Renal pelvis (tissue), 4 donors: Measurements from ENCODE around the gene RAI14. TPM values are rescaled to one million over a fixed set of nuclear protein-coding genes. Genes with fewer than 3 reads are reported as not detected.

Experiments used
- DNase-seq: peaks from one replicate; pipeline ENCODE4 v3.0.0-alpha.2; 2013
- polyA plus RNA-seq, 3 donors: library from polyadenylated mRNA; unstranded; fragments of 120-200 nt; gene quantifications; one replicate each; pipeline ENCODE4 v1.2.1, GENCODE V29; 2013; ENCODE audit not compliant: insufficient read length in 3 of 3

Gene RAI14
- polyA plus RNA-seq, 3 donors, result 87.9 to 88.9 (median 87.9) TPM

DNA sequence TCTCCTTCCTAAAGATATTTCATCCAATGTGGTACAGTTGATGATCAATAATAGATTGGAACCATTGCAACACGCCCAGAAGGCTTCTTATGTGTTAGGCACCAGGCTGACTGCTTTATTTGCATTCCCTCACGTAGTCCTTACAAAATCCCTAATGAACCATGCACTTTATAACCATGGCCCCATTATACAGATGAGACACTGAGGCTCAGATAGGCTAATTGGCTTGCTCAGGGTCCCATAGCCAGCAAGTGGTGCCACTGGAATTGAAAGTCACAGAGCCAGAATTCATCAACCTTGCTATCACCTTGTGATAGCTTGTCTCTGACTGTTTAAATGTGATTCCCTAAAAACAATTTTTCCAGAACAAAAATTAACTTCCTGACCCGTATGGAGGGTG, 27.8 kb upstream of the RAI14 start:
- DNase-seq, result no peak

DNA sequence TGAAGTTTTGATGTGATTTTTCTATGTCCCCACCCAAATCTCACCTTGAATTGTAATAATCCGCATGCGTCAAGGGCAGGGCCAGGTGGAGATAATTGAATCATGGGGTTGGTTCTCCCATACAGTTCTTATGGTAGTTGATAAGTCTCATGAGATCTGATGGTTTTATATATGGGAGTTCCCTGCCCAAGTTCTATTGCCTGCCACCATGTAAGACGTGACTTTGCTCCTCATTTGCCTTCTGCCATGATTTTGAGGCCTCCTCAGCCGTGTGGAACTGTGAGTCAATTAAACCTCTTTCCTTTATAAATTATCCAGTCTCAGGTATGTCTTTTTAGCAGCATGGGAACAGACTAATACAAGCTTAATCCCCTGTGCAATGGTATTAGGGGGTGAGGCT, 25.5 kb upstream of the RAI14 start:
- no peak for DNase-seq

DNA sequence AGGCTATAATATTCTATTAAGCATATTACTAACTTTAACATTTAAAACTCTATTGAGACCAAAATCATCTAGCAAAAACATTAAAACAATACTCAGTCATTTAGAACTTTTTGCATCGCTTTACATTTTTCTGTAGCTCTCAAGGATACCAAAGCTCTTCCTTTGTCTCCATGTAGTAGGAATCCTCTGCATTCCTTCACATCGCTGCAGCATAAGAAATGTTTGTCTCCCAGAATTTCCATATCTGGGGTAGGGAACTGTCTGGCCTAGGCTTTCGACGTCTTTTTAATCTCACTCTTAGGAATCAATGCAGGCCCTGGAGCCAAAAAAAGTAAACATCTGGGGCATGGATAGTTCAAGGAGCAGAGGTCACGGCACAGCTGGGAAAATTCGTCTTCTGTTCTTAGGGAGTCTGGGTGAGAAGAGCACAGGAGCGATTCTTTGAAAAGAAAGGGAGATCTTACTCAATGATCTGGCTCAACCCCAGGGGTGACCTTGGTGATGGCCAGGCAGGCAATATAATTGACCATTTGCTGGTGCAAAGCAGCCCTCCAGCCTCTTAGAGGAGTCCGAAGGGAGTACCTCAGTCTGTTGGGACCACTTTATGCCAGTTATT, 23.2 kb upstream of the RAI14 start:
- no peak for DNase-seq

DNA sequence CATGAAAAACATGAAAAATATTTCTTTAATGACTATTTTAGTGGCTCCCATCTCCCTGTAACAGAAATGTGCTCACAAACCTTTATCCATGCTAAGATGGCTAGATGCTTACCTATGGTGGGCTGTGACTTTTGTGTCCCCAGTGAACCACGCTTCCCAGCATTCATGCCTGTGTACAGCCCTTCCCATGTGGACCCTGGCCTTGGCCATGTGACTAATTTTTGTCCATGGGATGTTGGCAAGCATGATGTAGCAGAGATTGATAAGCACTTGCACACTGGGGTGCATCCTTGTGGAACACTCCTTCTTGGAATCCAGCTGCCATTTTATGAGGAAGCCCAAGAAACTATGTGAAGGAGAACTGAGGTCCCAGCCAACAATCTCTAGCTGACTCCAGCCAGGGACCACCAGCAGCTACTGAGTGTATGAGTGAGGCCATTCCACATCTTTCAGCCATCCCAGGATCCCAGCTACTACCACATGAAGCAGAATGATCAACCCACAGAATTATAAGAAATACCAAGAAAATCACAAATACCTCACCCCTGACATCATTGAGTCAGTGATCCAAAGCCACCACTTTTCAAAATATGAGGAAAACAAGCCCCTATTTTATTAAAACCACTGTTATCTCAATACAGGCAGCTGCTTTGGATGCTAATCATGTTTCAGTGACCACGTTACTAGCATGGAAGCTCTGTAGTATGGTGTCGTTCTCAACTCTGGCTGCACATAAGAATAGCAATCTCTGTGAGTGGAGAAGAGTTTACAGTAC, 16.1 kb upstream of the RAI14 start:
- DNase-seq, result no peak

DNA sequence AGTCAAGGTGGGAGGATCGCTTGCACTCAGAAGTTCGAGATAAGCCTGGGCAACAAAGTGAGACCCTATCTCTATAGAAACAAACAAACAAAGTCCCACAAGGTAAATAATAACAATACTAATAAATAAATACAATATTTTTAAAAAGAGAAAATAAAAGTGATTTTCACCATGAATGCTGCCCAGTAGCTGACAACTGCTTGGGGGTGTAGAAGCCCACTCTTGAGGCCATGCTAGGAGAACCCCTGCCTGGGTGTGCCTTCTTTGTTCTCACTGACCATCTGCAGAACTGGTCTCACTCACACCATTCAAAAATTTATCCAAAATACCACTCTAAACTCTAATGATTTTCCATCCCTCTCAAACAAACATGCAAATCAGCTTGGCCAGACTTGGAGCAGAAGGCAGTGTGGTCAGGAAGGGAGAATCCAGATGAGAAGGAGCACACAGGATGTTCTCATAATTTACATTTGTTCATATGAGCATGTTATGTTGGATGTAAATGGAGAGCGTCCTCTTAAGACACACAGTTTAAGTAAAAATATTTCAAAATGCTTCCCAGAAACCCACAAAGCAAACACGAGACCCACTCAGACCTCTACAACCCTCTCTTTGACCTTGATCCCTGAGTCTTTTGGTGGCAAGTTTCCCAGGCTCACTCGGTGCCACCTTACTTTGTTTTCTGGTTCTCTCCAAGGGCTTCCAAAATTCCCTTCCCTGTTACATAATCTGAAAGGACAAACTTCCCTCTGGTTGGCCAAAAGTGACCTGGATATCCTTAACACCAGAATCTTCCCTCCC, 7.9 kb upstream of the RAI14 start:
- DNase-seq, result no peak

DNA sequence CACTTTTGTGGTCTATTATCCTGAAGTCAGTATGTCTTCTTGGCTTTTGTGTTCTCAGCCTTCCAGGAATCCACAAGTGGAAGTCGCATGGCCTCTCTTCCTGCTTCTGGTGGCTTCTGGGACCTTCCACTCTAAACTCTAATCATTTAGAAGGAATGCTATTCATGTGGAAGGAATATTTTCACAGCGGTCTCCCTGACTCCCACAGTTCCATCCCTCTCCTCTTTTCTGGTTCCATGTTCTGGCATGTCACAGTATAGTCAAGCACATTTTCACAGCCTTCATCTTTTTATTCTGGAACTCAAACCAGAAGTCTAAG, 7.3 kb upstream of the RAI14 start:
- no peak for DNase-seq

DNA sequence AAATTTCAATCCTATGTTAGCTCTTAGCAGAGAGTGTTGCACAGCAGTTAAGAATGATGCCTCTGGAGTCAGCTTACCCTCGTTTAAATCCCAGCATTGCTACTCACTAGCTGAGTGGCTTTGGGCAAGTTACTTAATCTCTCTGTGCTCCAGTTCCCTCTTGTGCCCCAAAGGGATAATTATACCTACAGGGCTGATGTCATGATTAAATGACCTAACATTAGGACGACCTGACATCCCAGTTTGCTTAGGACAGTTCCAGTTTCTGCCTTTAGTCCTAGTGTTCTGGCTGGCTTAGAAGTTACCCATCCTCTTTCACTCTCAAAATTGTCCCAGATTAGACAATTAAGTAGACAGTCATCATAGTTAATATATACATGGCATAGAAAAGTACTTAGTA, 4.3 kb upstream of the RAI14 start:
- DNase-seq, result no peak

DNA sequence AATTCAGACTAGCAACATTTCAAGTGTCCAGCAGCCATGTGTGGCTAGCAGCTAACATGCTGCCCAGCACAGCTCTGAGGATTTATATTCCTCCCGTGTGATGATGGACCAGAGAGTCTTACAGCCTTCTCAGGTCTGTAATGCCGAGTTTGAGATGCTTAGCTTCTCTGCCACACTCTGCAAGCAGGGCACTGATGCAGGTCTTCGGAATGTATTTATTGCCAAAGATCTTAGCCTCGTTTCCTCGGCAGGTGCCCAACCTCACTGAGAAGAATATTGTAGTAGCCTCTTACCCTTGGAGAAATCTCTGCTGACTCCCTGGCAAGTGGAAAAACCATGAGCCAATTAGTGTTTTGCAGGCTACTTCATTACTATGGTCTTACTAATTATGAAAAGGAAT, 3.7 kb upstream of the RAI14 start:
- DNase-seq, result no peak

DNA sequence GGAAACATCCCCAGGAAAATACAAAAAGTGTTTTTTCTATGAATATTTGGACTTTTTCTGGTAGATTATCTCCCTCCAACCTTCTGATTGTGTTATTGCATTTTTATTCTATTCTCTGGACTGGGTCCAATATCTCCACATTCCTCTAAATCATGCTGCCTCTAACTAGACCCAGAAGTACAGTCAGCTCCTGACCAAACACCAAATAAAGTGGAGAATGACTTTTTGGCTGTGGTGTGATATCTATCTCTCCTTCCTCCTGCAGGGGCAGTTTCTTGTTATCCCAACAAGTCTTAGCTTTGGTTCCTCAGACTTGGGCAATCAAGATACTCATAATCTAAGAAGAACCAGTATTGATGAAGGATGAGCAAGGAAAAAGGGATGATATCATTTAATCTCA, 3.2 kb upstream of the RAI14 start:
- DNase-seq, result no peak

DNA sequence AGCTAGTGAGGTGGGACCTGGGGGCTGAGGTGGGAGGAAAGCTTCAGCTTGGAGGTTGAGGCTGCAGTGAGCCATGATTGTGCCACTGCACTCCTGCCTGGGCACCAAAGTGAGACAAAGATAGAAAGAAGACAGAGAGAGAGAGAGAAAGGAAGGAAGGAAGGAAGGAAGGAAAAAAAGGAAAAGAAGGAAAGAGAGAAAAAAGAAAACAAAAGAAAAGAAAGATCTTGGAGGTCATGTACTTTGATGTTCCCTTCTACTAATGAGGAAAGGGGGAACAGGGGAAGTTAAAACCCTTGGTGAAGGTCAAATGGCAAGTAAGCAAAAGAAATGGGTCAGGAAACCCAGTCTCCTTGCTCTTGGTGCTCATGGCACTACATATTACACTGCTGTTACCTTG, 2.4 kb upstream of the RAI14 start:
- DNase-seq, result no peak

DNA sequence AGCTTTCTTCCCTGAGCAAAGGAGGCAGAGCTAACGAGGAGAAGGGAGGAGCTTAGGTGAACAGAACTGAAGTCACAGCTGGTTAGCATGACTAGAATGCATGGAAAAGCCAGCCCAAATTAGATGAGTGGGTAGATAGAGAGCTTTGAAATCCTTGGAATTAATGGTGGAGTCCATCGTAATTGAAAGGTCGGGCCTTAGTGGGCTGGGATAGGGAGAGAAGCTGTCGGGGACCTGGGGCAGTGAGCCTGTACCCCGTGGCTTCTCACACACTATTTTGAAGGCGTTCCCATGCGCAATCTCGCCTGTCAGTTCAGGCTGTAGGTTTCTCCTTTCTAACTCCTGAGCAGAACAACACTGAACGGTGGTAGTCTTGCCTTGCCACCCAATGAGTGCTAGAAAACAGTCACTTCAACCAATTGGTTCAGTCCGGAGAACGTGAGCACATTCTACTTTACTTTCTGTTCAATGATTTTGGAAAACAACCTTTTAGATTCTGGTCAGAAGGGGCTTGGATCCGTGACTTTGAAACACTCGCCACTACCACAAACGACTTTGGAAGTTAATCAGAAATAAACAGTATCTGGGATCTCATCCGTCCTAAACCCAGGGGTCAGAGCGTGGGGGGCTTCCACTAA, 655 bp upstream of the RAI14 start:
- DNase-seq, result peak; percentile 86

DNA sequence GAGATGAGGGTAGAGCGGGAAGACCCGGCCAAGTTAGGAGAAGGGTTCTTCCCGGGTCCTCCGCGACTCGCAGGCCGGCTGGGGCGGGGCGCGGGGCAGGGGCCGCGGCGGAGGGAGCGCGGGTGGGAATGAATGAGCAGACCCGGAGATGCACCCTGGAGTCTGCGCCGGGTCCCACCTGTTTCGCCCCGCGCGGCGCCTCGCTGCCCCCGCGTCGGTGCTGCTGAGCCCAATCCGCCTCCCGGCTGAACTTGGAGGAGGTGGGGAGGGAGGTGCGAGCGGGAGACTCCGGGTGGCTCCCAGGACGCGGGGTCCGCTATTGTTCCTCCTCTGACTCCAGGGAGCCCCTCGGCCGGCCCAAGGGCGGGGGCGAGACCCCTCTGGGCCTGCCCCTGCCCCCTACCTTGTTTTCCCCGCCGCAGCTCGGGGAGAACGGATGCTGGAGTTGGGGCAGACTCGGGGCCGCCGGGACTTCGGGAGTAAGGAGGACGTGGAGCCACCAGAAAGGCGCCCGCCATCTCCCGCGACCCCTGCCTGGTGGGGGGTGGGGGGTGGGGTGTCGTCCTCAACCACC, 659 bp downstream of the RAI14 start:
- DNase-seq, result peak; percentile 22

DNA sequence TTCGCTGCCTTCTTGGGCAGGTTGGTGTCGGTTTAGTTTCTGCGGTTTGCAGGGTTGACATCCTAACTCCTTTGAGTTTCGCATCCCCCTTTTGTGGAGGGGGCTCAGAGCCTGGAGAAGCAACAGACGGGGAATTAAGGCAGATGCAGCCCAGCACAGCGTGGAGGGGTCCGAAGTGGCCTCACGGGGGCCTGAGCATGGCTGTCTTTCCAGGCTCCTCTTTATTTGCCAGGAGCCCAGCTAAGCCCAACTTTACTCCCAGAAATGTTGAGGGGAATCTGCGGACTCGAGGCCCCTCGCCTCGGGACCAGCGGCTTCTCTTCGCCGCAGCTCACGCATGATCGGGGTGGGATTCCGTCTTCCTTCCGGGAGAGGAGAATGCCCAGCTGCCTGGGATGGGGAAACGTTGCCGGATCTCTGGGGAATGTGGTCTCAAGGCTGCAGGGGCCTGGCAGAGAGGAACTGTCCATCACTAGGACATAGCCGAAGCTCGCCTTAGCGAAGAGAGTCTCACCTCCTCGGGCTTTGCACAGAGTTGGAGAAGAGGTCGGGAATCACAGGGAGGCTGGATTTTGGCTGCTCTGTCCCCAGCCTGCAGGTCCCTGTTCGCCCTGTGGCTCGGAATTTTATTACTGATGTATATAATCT, 1.3 kb downstream of the RAI14 start:
- DNase-seq, result peak; percentile 30

DNA sequence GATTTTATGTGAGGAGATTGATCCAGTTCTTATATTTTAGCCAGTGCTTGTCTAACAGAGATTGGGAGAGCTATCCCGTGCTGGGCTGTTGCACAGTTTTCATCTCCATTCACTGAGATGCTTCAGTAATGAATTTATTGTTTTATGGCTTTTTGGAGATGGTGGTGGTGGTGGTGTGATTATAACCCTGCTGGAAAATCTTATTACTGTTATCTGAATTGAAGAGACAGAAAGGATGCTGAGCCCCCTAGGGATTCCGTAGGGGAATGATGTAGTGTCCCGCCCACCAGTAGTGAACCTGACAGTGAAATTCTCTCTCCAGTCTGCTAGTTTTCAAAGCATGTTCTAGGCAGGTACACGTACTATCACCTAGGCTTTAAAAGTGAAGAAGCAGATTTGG, 1.9 kb downstream of the RAI14 start:
- DNase-seq, result peak; percentile 19

DNA sequence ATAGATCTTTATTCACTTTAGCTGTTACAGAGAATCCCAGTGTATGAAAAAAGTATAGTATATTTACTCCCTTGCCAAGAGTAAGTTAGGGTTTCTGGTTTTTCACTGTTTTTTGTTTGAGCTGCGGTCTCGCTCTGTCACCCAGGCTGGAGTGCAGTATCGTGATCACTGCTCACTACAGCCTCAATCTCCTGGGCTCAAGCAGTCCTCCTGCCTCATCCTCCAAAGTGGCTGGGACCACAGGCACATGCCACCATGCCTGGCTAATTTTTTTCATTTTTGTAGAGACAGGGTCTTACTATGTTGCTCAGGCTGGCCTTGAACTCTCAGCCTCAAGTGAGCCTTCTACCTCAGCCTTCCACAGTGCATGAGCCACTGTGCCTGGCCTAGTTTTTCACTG, 3.0 kb downstream of the RAI14 start:
- no peak for DNase-seq

DNA sequence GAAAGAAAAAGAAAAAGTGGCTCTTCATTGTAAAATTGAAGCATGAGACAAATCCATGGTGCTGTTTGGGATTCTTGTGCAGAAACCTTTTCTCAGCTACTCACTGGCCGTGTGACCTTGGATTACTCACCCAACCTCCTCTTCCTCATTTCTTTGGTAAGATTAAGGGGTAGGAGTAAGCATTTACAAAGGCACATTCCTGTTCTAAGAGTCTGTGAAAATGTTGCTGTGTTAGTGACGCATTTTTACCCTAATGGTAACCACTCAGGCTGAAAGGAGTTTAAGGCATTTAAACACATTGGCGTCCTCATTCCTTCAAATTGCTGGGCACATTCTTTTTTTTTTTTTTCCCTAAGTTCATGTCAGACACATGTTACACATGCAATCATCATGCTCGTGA, 4.3 kb downstream of the RAI14 start:
- DNase-seq, result no peak

DNA sequence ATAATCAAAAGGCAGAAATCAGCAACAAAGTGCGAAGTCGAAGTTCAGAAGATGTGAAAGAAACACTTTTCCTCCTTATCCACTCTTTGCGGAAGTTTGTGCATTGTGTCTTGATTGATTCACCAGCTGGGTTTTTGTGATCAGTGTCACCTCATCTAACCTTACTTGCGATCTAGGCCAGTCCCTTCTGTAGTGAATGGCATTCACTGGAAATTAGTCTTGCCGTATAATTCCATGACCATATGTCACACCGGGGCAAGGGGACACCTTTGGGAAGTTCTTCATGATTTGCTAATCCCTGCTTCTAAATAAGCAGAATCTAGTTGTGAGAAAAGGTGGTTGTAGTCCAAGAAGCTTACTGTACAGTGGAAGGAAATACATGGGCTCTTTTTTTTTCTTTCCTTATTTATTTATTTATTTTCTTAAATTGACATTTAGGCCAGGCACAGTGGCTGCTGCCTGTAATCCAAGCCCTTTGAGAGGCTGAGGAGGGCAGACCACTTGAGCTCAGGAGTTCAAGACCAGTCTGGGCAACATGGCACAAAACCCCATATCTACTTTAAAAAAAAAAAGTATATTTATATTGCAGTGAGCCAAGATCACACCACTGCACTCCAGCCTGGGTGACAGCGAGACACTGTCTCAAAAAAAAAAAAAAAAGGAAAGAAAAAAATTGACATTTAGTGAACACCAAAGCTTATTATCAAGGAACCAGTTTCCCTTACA, 7.8 kb downstream of the RAI14 start:
- DNase-seq, result no peak

DNA sequence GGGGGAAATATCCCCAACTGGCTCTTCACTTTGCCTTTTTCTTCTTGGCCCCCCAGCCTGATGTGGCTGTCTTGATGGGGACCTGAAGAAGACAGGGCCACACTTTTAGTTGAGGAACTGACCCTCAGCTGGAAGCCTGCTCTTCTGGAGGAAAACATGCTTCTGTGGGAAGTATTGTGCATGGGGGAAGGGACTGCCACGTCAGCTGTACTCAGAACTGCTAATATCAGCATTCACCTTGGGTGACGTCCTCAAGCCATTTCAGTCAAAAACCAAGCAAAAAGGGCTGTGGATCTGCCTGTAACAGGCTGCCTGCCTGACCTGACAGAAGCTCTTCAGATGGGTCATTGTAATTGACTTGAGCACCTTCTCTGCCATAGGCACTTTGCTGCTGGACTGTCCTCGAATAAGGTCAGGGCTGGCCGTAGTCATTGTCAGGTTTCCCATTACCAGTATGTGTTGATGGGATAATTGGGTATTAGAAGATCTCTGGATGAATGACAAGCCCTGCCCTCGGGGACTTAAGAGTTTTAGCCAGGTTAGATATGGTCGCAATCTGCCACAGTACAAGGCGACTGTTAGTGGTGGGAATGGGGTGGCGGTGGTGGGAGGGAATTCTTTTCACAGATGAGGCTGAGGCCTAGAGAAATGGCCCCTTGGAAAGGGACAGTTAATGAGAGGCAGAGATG, 10.4 kb downstream of the RAI14 start:
- DNase-seq, result no peak

DNA sequence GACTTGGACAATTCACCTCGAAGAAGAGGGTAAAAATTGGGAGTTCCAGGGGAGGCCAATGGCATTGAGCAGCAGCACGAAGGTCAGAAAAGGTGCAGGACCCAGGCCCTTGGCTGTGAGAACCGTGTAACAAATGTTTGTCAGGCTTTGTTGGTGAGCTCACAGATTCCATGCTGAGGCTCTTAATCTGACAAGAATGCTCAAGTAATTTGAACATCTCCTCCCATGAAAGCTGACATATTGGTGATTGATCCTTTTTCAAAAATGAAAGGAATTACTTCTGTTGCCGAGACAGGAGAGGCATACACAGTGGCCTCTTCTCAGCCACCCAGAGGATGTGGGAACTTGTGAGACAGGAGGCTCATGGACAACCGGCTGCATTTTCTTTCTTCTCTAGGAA, 11.6 kb downstream of the RAI14 start:
- DNase-seq, result no peak

DNA sequence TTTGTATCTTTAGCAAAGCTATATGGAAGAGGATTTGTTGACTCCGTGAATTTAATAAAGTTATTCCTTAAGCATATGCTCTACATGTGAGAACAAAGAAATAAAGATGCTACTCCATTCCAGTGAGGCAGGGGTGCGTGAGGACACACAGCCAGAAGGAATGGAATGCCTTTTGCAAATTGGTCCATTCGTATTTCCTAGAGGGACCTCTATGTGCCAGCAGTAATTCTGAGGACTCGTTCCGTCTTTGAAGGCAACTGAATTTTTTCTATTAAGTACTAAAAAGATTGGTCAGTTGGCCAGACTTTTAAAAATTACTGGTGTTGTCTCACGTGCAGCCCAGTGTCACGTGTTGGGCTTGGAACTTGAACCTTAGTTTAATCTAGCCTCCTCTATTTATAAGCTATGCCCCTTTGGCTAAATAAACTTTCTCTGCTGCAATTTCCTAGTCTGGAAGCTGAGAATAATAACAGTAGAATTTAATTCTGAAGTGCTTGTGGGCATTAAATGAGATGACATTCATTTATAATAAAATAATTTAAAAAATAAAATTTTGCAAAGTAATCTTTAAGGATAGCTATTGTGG, 13.9 kb downstream of the RAI14 start:
- no peak for DNase-seq
